ENCODE measurements around the gene TLN1.
A peak's percentile ranks its signal among the peaks of the same experiment; 100 is the strongest.

Gene TLN1

GRCh38 chr9:35727676-35728040 is 4.3 kb downstream of the TLN1 start:
- peak; percentile 18 for DNase-seq (ENCODE audit: low read depth)
- TF ChIP-seq CTCF (IDR thresholded peaks at IDR 0.05; ENCODE audit: insufficient read depth, low read depth, low read length, missing control alignments) = no peak
- peak overlapping the region; percentile 67 for H3K4me3 ChIP-seq (ENCODE audit: low read depth, low read length)

DNA sequence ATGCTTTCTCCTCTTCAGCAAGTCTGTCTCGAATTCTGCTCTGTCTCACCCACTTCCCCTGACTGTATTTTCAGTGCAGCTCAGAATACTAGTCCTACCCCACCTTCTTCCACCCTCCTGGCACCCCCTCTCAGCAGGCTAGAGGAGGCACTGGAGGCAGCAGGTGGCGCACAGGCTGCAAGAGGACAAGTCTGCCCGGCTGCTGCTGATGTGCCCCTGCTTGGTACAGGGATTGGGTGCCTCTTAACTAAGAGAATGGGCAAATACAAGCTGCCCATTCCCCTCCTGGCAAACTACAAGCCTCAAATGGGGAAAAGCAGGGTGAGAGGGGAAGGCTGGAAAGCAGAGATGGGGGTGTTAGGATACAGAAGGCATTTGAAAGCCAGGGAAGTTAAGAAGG is 5.1 kb downstream of the TLN1 start:
- no peak overlapping the region for H3K4me3 ChIP-seq (ENCODE audit: low read depth, low read length)

DNA sequence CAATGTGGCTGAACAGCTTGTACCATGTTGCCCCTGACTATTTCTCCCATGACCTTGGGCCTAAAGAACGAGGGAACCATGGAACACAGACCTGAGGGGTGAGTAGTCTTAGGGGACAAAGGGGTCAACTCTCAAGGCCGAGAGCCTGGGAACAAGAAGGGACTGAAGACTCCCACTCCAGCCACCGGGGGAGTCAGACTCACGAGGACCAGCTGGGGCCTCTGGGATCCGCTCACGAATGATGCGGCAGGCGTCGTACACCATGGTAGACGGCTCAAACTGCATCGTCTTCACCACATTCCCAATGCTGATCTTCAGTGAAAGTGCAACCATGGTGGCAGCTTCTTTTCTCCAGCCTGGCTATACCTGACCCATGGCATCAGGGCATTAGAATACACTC is 6.6 kb downstream of the TLN1 start:
- no peak for DNase-seq (ENCODE audit: low read depth)
- H3K4me3 ChIP-seq (ENCODE audit: low read depth, low read length) = no peak overlapping the region
- no peak for TF ChIP-seq CTCF (IDR thresholded peaks at IDR 0.05; ENCODE audit: insufficient read depth, low read depth, low read length, missing control alignments)

More for the DNA sequence above, 5.1 kb downstream of the TLN1 start:
- peak; percentile 78 for DNase-seq (ENCODE audit: low read depth)
- TF ChIP-seq CTCF (IDR thresholded peaks at IDR 0.05; ENCODE audit: insufficient read depth, low read depth, low read length, missing control alignments) = peak; percentile 29

GRCh38 chr9:35723908-35724307 is 8.1 kb downstream of the TLN1 start:
- H3K4me3 ChIP-seq (ENCODE audit: low read depth, low read length) = no peak overlapping the region
- TF ChIP-seq CTCF (IDR thresholded peaks at IDR 0.05; ENCODE audit: insufficient read depth, low read depth, low read length, missing control alignments) = no peak
- DNase-seq (ENCODE audit: low read depth) = no peak

GRCh38 chr9:35723426-35723825 is 8.6 kb downstream of the TLN1 start:
- H3K4me3 ChIP-seq (ENCODE audit: low read depth, low read length) = no peak overlapping the region
- TF ChIP-seq CTCF (IDR thresholded peaks at IDR 0.05; ENCODE audit: insufficient read depth, low read depth, low read length, missing control alignments) = no peak
- DNase-seq (ENCODE audit: low read depth) = no peak

GRCh38 chr9:35719546-35719945 is 12.4 kb downstream of the TLN1 start:
- no peak for DNase-seq (ENCODE audit: low read depth)
- no peak for TF ChIP-seq CTCF (IDR thresholded peaks at IDR 0.05; ENCODE audit: insufficient read depth, low read depth, low read length, missing control alignments)
- H3K4me3 ChIP-seq (ENCODE audit: low read depth, low read length) = no peak overlapping the region

DNA sequence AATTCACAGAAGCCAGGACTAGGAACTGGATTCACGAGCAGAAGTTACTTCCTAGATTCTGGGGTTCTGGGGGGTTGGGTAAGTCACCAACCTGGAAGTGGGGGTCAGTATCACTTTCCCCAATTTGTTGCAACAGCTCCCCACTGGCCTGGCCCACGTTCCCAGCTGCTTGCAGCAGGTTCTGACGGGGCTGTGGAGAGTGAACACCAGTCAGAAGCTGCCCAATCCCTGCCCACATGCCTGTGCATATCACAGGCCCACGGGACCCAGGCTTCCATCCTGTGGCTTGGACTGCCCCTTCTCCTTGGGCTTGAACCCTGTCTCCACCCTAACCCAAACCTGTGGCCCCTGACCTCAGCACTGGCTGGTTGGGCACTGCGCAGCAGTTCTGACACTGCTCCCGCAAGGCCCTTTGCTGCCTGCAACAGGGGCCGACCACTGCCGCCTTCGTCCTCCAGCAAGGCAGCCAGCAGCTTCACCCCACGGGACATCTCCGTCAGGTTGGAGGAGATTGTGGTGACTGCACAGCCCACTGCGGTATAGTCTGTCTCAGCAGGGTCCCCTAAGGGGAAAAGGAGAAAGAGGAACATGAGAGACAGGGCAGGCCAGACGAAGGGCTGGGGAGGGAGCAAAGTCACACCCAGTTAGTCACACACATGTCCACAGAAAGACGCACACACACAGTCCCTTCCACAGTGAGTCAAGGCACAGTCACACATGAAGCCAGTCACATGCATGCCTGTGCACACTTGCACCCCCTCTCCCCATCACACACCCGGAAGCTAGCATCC is 13.1 kb downstream of the TLN1 start:
- H3K4me3 ChIP-seq (ENCODE audit: low read depth, low read length) = no peak overlapping the region
- peak; percentile 24 for DNase-seq (ENCODE audit: low read depth)
- no peak for TF ChIP-seq CTCF (IDR thresholded peaks at IDR 0.05; ENCODE audit: insufficient read depth, low read depth, low read length, missing control alignments)

Data from GM12865 (cell line).